ENCODE measurements around the gene MAGI2.

GRCh38 chr7:78039790-78040776 is 1413.4 kb downstream of the MAGI2 start:
- TF ChIP-seq, protein P1, sequence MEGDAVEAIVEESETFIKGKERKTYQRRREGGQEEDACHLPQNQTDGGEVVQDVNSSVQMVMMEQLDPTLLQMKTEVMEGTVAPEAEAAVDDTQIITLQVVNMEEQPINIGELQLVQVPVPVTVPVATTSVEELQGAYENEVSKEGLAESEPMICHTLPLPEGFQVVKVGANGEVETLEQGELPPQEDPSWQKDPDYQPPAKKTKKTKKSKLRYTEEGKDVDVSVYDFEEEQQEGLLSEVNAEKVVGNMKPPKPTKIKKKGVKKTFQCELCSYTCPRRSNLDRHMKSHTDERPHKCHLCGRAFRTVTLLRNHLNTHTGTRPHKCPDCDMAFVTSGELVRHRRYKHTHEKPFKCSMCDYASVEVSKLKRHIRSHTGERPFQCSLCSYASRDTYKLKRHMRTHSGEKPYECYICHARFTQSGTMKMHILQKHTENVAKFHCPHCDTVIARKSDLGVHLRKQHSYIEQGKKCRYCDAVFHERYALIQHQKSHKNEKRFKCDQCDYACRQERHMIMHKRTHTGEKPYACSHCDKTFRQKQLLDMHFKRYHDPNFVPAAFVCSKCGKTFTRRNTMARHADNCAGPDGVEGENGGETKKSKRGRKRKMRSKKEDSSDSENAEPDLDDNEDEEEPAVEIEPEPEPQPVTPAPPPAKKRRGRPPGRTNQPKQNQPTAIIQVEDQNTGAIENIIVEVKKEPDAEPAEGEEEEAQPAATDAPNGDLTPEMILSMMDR (IDR thresholded peaks at IDR 0.05) = peak; percentile 25 to 40 (median 27)
- TF ChIP-seq POLR2A (IDR thresholded peaks at IDR 0.05) = no peak
